PC-9 (cell line): Measurements from ENCODE around the gene HSPA1A.
"Not testable (repeated sequence)": the region's sequence is repeated elsewhere in the genome, so short reads cannot be mapped to it uniquely, and the experiment has no call there.

Source experiments
- EZH2 ChIP-seq: fragments of 200-600 bp; sonication (generic); IDR thresholded peaks from 2 replicates; pipeline ENCODE4 v1.8.0; 2017; ENCODE audit warnings: antibody characterized with exemption, low read depth
- TF ChIP-seq, protein P1 (sequence below): fragments of 200-600 bp; sonication (generic); conservative IDR thresholded peaks from 2 replicates; pipeline ENCODE4 v1.6.1; 2017; ENCODE audit warnings: mixed run types, antibody characterized with exemption, mild to moderate bottlenecking, moderate library complexity

GRCh38 chr6:31839779-31840126, 24.4 kb downstream of the HSPA1A start:
- TF ChIP-seq, protein P1, sequence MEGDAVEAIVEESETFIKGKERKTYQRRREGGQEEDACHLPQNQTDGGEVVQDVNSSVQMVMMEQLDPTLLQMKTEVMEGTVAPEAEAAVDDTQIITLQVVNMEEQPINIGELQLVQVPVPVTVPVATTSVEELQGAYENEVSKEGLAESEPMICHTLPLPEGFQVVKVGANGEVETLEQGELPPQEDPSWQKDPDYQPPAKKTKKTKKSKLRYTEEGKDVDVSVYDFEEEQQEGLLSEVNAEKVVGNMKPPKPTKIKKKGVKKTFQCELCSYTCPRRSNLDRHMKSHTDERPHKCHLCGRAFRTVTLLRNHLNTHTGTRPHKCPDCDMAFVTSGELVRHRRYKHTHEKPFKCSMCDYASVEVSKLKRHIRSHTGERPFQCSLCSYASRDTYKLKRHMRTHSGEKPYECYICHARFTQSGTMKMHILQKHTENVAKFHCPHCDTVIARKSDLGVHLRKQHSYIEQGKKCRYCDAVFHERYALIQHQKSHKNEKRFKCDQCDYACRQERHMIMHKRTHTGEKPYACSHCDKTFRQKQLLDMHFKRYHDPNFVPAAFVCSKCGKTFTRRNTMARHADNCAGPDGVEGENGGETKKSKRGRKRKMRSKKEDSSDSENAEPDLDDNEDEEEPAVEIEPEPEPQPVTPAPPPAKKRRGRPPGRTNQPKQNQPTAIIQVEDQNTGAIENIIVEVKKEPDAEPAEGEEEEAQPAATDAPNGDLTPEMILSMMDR: not testable (repeated sequence)
- not testable (repeated sequence) for TF ChIP-seq EZH2
